ENCODE data around the gene PARD3.
A peak's percentile ranks its signal among the peaks of the same experiment; 100 is the strongest.

- no peak for TF ChIP-seq NFYB (CRISPR knock-in tag; conservative IDR thresholded peaks at IDR 0.05; ENCODE audit: low read depth)
- no peak for TF ChIP-seq FOXP1 (CRISPR knock-in tag; IDR thresholded peaks at IDR 0.05; ENCODE audit: borderline replicate concordance)
- no peak for TF ChIP-seq CTCF (IDR thresholded peaks at IDR 0.05)
- TF ChIP-seq HMGA2 (CRISPR knock-in tag; IDR thresholded peaks at IDR 0.05): peak; percentile 69; the same call in 1 of the 2 replicates
- no peak for TF ChIP-seq SP1 (CRISPR knock-in tag; conservative IDR thresholded peaks at IDR 0.05)
- no peak for TF ChIP-seq OVOL2 (CRISPR knock-in tag; IDR thresholded peaks at IDR 0.05; ENCODE audit: borderline replicate concordance)
- no peak for TF ChIP-seq ZNF232 (CRISPR knock-in tag; IDR thresholded peaks at IDR 0.05)
- TF ChIP-seq ATF2 (CRISPR knock-in tag; IDR thresholded peaks at IDR 0.05; ENCODE audit: borderline replicate concordance, low read depth): no peak
- TF ChIP-seq AFF4 (CRISPR knock-in tag; IDR thresholded peaks at IDR 0.05; ENCODE audit: borderline replicate concordance): no peak
- TF ChIP-seq NR1H2 (CRISPR knock-in tag; IDR thresholded peaks at IDR 0.05): no peak
- TF ChIP-seq USF2 (CRISPR knock-in tag; IDR thresholded peaks at IDR 0.05): no peak
- TF ChIP-seq CREB1 (CRISPR knock-in tag; IDR thresholded peaks at IDR 0.05): no peak
These were observed 2.0 kb upstream of the PARD3 start for GRCh38 chr10:34817054-34817453.
